Placental epithelial cell (primary cell): Measurements from ENCODE around the gene FKBP10. TPM values are rescaled to one million over a fixed set of nuclear protein-coding genes. Genes with fewer than 3 reads are reported as not detected.

Source experiments
- small RNA-seq: library from RNA; depleted of rRNA; stranded (forward); fragments of <200 nt; gene quantifications from one replicate; pipeline ENCODE3, GENCODE V24; 2012
- total RNA-seq: library from RNA; depleted of rRNA; stranded (reverse); fragments of >200 nt; gene quantifications from 2 replicates; pipeline ENCODE4 v1.2.3, GENCODE V29; 2012

Gene FKBP10, protein sequence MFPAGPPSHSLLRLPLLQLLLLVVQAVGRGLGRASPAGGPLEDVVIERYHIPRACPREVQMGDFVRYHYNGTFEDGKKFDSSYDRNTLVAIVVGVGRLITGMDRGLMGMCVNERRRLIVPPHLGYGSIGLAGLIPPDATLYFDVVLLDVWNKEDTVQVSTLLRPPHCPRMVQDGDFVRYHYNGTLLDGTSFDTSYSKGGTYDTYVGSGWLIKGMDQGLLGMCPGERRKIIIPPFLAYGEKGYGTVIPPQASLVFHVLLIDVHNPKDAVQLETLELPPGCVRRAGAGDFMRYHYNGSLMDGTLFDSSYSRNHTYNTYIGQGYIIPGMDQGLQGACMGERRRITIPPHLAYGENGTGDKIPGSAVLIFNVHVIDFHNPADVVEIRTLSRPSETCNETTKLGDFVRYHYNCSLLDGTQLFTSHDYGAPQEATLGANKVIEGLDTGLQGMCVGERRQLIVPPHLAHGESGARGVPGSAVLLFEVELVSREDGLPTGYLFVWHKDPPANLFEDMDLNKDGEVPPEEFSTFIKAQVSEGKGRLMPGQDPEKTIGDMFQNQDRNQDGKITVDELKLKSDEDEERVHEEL
- 240 and 313 TPM in 2 replicates for total RNA-seq

DNA sequence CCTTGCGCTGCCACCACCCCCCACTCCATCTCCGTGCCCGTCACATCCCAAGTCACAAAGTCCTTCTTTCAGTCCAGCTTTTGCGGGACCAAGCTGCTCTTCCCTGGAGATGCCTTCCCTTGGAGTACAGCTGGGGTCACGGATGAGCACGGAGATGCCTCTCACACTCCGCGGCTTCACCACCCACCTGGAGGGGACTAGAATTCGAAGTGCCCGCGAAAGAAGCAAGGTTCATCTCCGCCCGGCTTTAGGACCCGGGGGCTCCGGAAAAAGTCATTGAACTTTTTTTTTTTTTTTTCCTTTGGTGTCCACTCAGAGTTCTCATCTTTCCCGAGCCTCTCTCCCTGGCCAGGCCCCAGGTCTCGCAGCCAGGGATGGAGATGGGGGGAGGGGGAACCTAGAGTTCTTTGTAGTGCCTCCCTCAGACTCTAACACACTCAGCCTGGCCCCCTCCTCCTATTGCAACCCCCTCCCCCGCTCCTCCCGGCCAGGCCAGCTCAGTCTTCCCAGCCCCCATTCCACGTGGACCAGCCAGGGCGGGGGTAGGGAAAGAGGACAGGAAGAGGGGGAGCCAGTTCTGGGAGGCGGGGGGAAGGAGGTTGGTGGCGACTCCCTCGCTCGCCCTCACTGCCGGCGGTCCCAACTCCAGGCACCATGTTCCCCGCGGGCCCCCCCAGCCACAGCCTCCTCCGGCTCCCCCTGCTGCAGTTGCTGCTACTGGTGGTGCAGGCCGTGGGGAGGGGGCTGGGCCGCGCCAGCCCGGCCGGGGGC is at the start of gene FKBP10:
Gene FKBP10, plus strand, starts transcription at position 624 of the 771 bp plus-strand sequence. Its CDS starts 31 bp downstream, at position 655.

GRCh38 chr17:41786227-41787020 is 26.4 kb upstream of the FKBP10 start, which contains the start of gene JUP:
Gene JUP, minus strand, starts transcription at chr17:41786711. Its CDS starts 14,857 bp downstream, at chr17:41771854.

GRCh38 chr17:41811549-41812380 is 1.0 kb upstream of the FKBP10 start, which contains the start of gene P3H4:
Gene P3H4, minus strand, starts transcription at chr17:41811949. Its CDS starts 34 bp downstream, at chr17:41811915.

GRCh38 chr17:41835800-41836549 is 23.2 kb downstream of the FKBP10 start, which contains the start of gene NT5C3B:
Gene NT5C3B, minus strand, starts transcription at chr17:41836232. Its CDS starts 39 bp downstream, at chr17:41836193.

DNA sequence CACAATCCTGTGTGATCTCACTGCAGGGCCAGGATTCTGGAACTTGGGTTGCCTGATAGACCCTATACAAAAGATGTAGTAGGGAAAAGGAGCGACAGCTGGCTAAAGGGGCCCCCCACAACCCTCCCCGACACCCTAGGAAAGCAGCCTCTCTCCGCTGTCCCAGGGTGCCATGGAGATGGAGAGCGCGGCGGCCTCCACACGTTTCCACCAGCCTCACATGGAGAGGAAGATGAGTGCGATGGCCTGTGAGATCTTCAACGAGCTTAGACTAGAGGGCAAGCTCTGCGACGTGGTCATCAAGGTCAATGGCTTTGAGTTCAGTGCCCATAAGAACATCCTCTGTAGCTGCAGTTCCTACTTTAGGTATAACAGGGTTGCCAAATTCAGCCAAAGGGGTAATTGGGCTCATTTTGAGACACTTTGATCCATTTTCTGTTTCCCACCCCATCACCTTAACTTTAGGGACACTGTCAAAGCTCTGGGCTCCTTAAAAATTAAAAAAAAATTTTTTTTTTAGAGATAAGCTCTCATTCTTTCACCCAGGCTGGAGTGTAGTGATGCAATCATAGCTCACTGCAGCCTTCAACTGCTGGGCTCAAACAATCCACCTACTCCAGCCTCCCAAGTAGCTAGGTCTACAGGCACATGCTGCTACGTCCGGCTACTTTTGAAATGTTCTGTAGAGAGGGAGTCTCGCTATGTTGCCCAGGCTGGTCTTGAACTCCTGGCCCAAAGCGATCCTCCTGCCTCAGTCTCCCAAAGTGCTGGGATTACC is 25.1 kb downstream of the FKBP10 start, which contains the start of gene KLHL10:
Gene KLHL10, plus strand, starts transcription at position 65 of the 778 bp plus-strand sequence. Its CDS starts 108 bp downstream, at position 173.

GRCh38 chr17:41864836-41865595 is 52.2 kb downstream of the FKBP10 start, which contains the start of gene KLHL11:
Gene KLHL11, minus strand, starts transcription at chr17:41865423. Its CDS starts 53 bp downstream, at chr17:41865370.

Small RNA genes lying within 50 kb of the gene (small RNA-seq; reads per million reads assigned to genes)
- gene AC125257.2 = not detected

Other genes starting within 250 kb of the FKBP10 start
- 0.39 and 0.87 TPM in 2 replicates for gene KRT9, start 240.9 kb upstream of the FKBP10 start, total RNA-seq
- gene KRT14, start 226.1 kb upstream of the FKBP10 start, total RNA-seq = 128 and 2,930 TPM in 2 replicates
- 69.1 and 78.6 TPM in 2 replicates for gene KRT16, start 200.2 kb upstream of the FKBP10 start, total RNA-seq
- gene KRT17, start 188.4 kb upstream of the FKBP10 start, total RNA-seq = 1,476 and 3,292 TPM in 2 replicates
- gene EIF1, start 124.1 kb upstream of the FKBP10 start, total RNA-seq = 101 and 168 TPM in 2 replicates
- not detected in 2 replicates for gene GAST, start 100.7 kb upstream of the FKBP10 start, total RNA-seq
- 0.22 and 0.39 TPM in 2 replicates for gene HAP1, start 78.4 kb upstream of the FKBP10 start, total RNA-seq
- gene JUP, start 26.3 kb upstream of the FKBP10 start, total RNA-seq = 302 and 545 TPM in 2 replicates
- 84.6 and 154 TPM in 2 replicates for gene P3H4, start 1.1 kb upstream of the FKBP10 start, total RNA-seq
- gene NT5C3B, start 23.2 kb downstream of the FKBP10 start, total RNA-seq = 44.8 and 64.5 TPM in 2 replicates
- gene KLHL10, start 24.8 kb downstream of the FKBP10 start, total RNA-seq = 0.79 TPM in 1 of 2 replicates, not detected in the other
- 29.1 and 38.1 TPM in 2 replicates for gene KLHL11, start 52.4 kb downstream of the FKBP10 start, total RNA-seq
- 67.5 and 160 TPM in 2 replicates for gene ACLY, start 105.9 kb downstream of the FKBP10 start, total RNA-seq
- gene ODAD4, start 117.6 kb downstream of the FKBP10 start, total RNA-seq = 1.2 and 1.6 TPM in 2 replicates
- 44.4 and 48.3 TPM in 2 replicates for gene CNP, start 153.8 kb downstream of the FKBP10 start, total RNA-seq
- 39.7 and 61.2 TPM in 2 replicates for gene DNAJC7, start 204.4 kb downstream of the FKBP10 start, total RNA-seq
- gene NKIRAS2, start 207.1 kb downstream of the FKBP10 start, total RNA-seq = 30.6 and 56.2 TPM in 2 replicates
- gene C17orf113, start 237.6 kb downstream of the FKBP10 start, total RNA-seq = 0.87 and 2.7 TPM in 2 replicates